Endodermal cell (in vitro differentiated cells): ENCODE data around the gene TRHDE. TPM values are rescaled to one million over a fixed set of nuclear protein-coding genes. Genes with fewer than 3 reads are reported as not detected.

Experiments
- DNase-seq: peaks from one replicate; pipeline ENCODE4 v3.0.0-alpha.2; 2017
- H3K27ac ChIP-seq: 2 replicates; pipeline ENCODE4 v1.5.1; 2013; ENCODE audit warnings: mild to moderate bottlenecking, low read depth, low read length, moderate library complexity
- H3K27me3 ChIP-seq: 2 replicates; pipeline ENCODE4 v1.6.1; 2013; ENCODE audit warnings: mild to moderate bottlenecking, low read length, moderate library complexity; ENCODE audit not compliant: insufficient read depth, control insufficient read depth, poor library complexity, severe bottlenecking
- H3K36me3 ChIP-seq: 2 replicates; pipeline ENCODE4 v1.7.0; 2013; ENCODE audit warnings: mild to moderate bottlenecking, low read length, moderate library complexity; ENCODE audit not compliant: control insufficient read depth, insufficient read depth
- H3K4me1 ChIP-seq: one replicate; pipeline ENCODE4 v1.7.0; 2013; ENCODE audit warnings: low read length; ENCODE audit not compliant: control insufficient read depth, insufficient read depth
- H3K4me3 ChIP-seq: 2 replicates; pipeline ENCODE4 v1.5.1; 2013; ENCODE audit warnings: mild to moderate bottlenecking, low read length, moderate library complexity
- H3K9ac ChIP-seq: 2 replicates; pipeline ENCODE4 v1.6.1; 2013; ENCODE audit warnings: mild to moderate bottlenecking, low read length, moderate library complexity; ENCODE audit not compliant: poor library complexity, severe bottlenecking; ENCODE audit errors: extremely low read depth
- H3K9me3 ChIP-seq: 2 replicates; pipeline ENCODE4 v1.6.1; 2013; ENCODE audit warnings: mild to moderate bottlenecking, low read length, moderate library complexity; ENCODE audit not compliant: control insufficient read depth
- H3K27ac Mint-ChIP-seq: 2 replicates; pipeline ENCODE4 v1.8.0; 2020; ENCODE audit warnings: mixed read lengths
- H3K27me3 Mint-ChIP-seq: 2 replicates; pipeline ENCODE4 v1.8.0; 2021; ENCODE audit warnings: mild to moderate bottlenecking, mixed read lengths; ENCODE audit not compliant: insufficient read depth
- H3K36me3 Mint-ChIP-seq: 2 replicates; pipeline ENCODE4 v1.8.0; 2020; ENCODE audit warnings: low read depth, mixed read lengths
- H3K4me1 Mint-ChIP-seq: 2 replicates; pipeline ENCODE4 v1.8.0; 2020; ENCODE audit warnings: mixed read lengths
- H3K4me3 Mint-ChIP-seq: 2 replicates; pipeline ENCODE4 v1.8.0; 2020; ENCODE audit warnings: mild to moderate bottlenecking, moderate library complexity, mixed read lengths
- H3K9me3 Mint-ChIP-seq: 2 replicates; pipeline ENCODE4 v1.8.0; 2020; ENCODE audit warnings: mild to moderate bottlenecking, mixed read lengths
- WGBS, 2 experiments: methylation state at CpG; one replicate each; pipeline versions ENCODE4 v1.1.5 to v1.1.7; 2013; ENCODE audit warnings: missing lambda C conversion rate in 2 of 2, mixed read lengths in 1 of 2; ENCODE audit not compliant: insufficient coverage in 1 of 2, insufficient read length in 1 of 2; 5-methylcytosine and 5-hydroxymethylcytosine counted together
- total RNA-seq, 2 donors: library from RNA; stranded (reverse); fragmentation: NEBNext Ultra II Directional in 1 of 2; extraction: Animal tissue kit (Norgen Biotek cat#: 25700) in 1 of 2; gene quantifications; 2 replicates in 1 of 2; 3 replicates in 1 of 2; pipeline ENCODE4 v1.2.1, GENCODE V29; 2021
- TF ChIP-seq, protein P1 (sequence below): fragments of 200-600 bp; sonication (generic); conservative IDR thresholded peaks from 2 replicates; pipeline ENCODE4 v1.5.0; 2021; ENCODE audit warnings: antibody characterized with exemption, mild to moderate bottlenecking

TRHDE gene
- total RNA-seq, 2 donors from 2014 or later, result 0.20 to 1.2 TPM

DNA sequence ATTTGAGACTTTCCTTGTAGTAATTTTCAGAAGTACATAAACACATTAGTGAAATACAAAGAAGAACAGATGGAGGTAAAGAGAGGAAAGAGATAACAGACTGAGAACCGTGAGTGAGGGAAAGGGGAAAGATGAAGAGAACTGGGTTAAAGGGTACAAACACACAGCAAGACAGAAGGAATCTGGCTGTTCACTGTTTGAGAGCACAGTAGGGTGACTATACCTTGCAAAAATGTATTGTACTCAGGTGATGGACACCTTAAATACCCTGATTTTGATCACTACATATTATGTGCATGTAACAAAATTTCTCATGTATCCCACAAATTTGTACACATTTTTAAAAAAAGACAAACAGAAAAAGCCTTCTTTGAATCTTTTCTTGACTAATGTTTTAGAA, 2.7 kb upstream of the TRHDE start:
- no peak overlapping the region for H3K4me3 Mint-ChIP-seq
- DNase-seq, result no peak
- peaks cover 38% of the 10 kb centered on the region for H3K27me3 ChIP-seq
- H3K9me3 ChIP-seq, result no peaks in the 10 kb centered on the region
- H3K36me3 Mint-ChIP-seq, result no peaks in the 10 kb centered on the region
- H3K27ac ChIP-seq, result no peak overlapping the region
- TF ChIP-seq, protein P1, sequence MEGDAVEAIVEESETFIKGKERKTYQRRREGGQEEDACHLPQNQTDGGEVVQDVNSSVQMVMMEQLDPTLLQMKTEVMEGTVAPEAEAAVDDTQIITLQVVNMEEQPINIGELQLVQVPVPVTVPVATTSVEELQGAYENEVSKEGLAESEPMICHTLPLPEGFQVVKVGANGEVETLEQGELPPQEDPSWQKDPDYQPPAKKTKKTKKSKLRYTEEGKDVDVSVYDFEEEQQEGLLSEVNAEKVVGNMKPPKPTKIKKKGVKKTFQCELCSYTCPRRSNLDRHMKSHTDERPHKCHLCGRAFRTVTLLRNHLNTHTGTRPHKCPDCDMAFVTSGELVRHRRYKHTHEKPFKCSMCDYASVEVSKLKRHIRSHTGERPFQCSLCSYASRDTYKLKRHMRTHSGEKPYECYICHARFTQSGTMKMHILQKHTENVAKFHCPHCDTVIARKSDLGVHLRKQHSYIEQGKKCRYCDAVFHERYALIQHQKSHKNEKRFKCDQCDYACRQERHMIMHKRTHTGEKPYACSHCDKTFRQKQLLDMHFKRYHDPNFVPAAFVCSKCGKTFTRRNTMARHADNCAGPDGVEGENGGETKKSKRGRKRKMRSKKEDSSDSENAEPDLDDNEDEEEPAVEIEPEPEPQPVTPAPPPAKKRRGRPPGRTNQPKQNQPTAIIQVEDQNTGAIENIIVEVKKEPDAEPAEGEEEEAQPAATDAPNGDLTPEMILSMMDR, result no peak
- 45 to 63% methylated on average over 1 of the region's 1 CpG for WGBS, 2 experiments
- H3K4me1 ChIP-seq, result no peaks in the 10 kb centered on the region
- no peak overlapping the region for H3K9ac ChIP-seq
- no peaks in the 10 kb centered on the region for H3K9me3 Mint-ChIP-seq
- H3K4me3 ChIP-seq, result no peak overlapping the region
- peaks cover 48% of the 10 kb centered on the region for H3K27me3 Mint-ChIP-seq
- peaks cover 10% of the 10 kb centered on the region for H3K4me1 Mint-ChIP-seq
- no peak overlapping the region for H3K27ac Mint-ChIP-seq
- H3K36me3 ChIP-seq, result no peaks in the 10 kb centered on the region

DNA sequence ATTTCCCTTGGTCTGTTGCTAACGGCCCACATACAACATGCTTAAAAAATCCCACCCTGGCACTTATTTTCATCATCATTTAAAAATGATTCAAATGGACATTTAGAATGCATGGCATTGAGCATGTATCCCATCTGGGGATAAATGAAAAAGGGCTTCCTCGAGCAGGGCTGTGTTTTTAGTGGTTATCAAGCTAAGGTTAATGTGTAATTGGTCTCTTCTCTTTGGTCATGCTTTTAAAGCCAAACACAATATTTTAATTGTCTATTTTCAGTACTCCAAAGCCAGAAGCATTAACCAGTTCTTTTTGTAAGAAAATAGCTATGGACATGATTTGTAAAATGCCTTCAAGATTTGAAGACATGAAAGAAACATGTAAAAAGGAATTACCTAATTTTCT, 1.9 kb upstream of the TRHDE start:
- WGBS, 2 experiments, result 90% methylated on average over 2 of the region's 2 CpGs; no CpG with 5 or more reads in 1 of the 2 experiments
- no peaks in the 10 kb centered on the region for H3K36me3 ChIP-seq
- H3K4me3 Mint-ChIP-seq, result no peak overlapping the region
- no peaks in the 10 kb centered on the region for H3K9me3 ChIP-seq
- H3K9ac ChIP-seq, result no peak overlapping the region
- peaks cover 46% of the 10 kb centered on the region for H3K27me3 ChIP-seq
- H3K36me3 Mint-ChIP-seq, result no peaks in the 10 kb centered on the region
- no peaks in the 10 kb centered on the region for H3K4me1 ChIP-seq
- no peak overlapping the region for H3K4me3 ChIP-seq
- H3K27me3 Mint-ChIP-seq, result peaks cover 56% of the 10 kb centered on the region
- H3K4me1 Mint-ChIP-seq, result peaks cover 10% of the 10 kb centered on the region
- no peak for DNase-seq
- H3K9me3 Mint-ChIP-seq, result no peaks in the 10 kb centered on the region
- H3K27ac Mint-ChIP-seq, result no peak overlapping the region
- no peak overlapping the region for H3K27ac ChIP-seq
- TF ChIP-seq, protein P1, result no peak

DNA sequence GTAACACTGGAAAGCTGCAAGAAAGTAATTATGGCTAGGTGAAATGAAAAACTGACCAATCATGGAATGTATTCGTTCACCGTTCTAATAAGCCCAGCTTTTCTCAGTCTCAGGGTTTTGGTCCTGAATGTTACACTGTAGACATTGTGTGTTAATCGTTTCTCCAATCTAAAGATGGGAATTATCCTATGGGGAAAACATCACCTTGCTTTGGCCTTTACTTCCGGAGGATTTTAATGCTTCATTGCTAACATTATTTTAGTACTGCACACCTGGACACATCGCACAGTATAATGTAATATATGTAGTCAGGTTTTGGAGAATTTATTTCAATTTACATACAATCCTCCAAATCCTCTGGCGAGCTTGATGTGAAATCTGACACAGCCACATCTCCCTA, 1.2 kb upstream of the TRHDE start:
- TF ChIP-seq, protein P1, result no peak
- Histone ChIP-seq H3K27me3 (peaks cover 53% of the 10 kb centered on the region), H3K36me3 (no peaks in the 10 kb centered on the region), H3K9me3 (no peaks in the 10 kb centered on the region), H3K9ac (no peak overlapping the region), H3K4me1 (no peaks in the 10 kb centered on the region), H3K27ac (no peak overlapping the region), H3K4me3 (peak overlapping the region; percentile 83)
- Mint-ChIP-seq H3K36me3 (no peaks in the 10 kb centered on the region), H3K9me3 (no peaks in the 10 kb centered on the region), H3K4me1 (peaks cover 10% of the 10 kb centered on the region), H3K27ac (no peak overlapping the region), H3K4me3 (peak overlapping the region; percentile 73), H3K27me3 (peaks cover 60% of the 10 kb centered on the region)
- DNase-seq, result no peak
- 79 to 89% methylated on average over 3 to 4 of the region's 6 CpGs for WGBS, 2 experiments
